AG04449 (cell line): ENCODE measurements around the gene ING5.
"Not testable (repeated sequence)": the region's sequence is repeated elsewhere in the genome, so short reads cannot be mapped to it uniquely, and the experiment has no call there.

Experiments used
- CTCF ChIA-PET: fragments of 350-600 bp; formaldehyde crosslinking; extraction: SDS; loops from one replicate; lab custom pipeline; 2021; ENCODE audit warnings: antibody characterized with exemption; lab: Yijun Ruan, JAX
- POLR2A ChIA-PET: fragments of 400-600, 350-600 bp; formaldehyde crosslinking; extraction: SDS; loops from one replicate; lab custom pipeline; 2020; ENCODE audit warnings: antibody characterized with exemption, inconsistent platforms; lab: Yijun Ruan, JAX
- DNase-seq: peaks from one replicate; pipeline ENCODE4 v3.0.0-alpha.2; 2010; ENCODE audit warnings: low read depth, low spot score
- H3K4me3 ChIP-seq: 2 replicates; pipeline ENCODE4 v1.5.1; 2011; ENCODE audit warnings: low read depth, mild to moderate bottlenecking, control low read depth, low read length
- CTCF ChIP-seq: IDR thresholded peaks from one replicate; pipeline ENCODE4 v1.5.1; 2011; ENCODE audit warnings: mild to moderate bottlenecking, moderate library complexity, low read length, control low read depth, inconsistent platforms; ENCODE audit not compliant: insufficient read depth; ENCODE audit errors: missing control alignments

ING5 gene

GRCh38 chr2:241660593-241661213 is 41.1 kb upstream of the ING5 start:
- CTCF ChIA-PET, result interaction anchor here (1.1 to 2.0 kb wide), 4 partner anchors 9 to 810 kb away, joined by 3 to 12 read pairs (median 3); no protein-coding TSS in a partner anchor
- TF ChIP-seq CTCF, result no peak
- POLR2A ChIA-PET, result no interaction called here
- H3K4me3 ChIP-seq, result no peak overlapping the region
- no peak for DNase-seq

- POLR2A ChIA-PET, DNase-seq, H3K4me3 ChIP-seq: not testable (repeated sequence)
- CTCF ChIA-PET, result interaction anchor here (0.8 to 0.9 kb wide), 2 partner anchors 70 to 71 kb away, joined by 3 to 4 read pairs; no protein-coding TSS in a partner anchor
Measured at GRCh38 chr2:241662731-241663130, 39.1 kb upstream of the ING5 start.

DNA sequence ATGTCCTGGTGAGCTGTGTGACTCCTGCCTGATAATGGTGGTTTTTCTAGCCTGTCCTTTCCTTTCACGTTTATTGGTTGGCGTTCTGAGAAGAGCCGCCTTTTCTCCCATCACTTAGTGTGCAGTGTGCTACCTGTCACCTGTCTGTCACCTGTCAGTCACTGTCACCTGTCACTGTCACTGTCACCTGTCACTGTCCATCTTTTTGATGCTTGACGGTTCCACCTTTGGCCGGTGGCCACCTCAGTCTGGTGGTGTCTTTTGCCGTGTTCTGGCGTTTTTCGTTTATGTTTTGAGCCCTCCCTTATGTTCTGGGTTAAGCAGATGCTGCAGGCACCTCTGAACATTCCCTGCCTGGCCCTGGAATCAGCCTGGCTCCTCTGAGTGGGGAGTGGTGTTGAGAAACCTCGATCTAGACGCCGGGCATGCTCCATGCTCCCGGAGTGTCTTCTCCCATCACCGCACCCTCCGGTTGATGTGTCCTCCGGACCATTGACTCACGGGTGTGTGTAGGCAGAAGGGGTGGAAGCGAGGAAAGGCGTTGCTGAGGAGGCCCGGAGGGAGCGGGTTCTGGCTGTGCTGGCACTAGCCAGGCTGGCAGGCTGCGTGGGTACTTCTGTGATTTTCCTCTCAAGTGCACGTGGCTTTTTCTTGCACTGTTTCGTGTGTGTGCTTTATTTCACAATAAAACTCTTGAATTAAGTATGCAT is 36.0 kb upstream of the ING5 start:
- POLR2A ChIA-PET, result no interaction called here
- CTCF ChIA-PET, result interaction anchor here (0.6 to 2.2 kb wide), 14 partner anchors 9 to 359 kb away, joined by 3 to 17 read pairs (median 6); partner anchors contain the start of gene D2HGDH

GRCh38 chr2:241666627-241667400 is 35.0 kb upstream of the ING5 start:
- DNase-seq, result no peak
- TF ChIP-seq CTCF, result no peak
- POLR2A ChIA-PET, result no interaction called here
- H3K4me3 ChIP-seq, result no peak overlapping the region
- CTCF ChIA-PET, result interaction anchor here (1.2 to 1.7 kb wide), 2 partner anchors 14 to 67 kb away, joined by 3 to 4 read pairs; partner anchors contain the start of gene D2HGDH

More for the DNA sequence above, 36.0 kb upstream of the ING5 start:
- TF ChIP-seq CTCF, result no peak
- H3K4me3 ChIP-seq, result no peak overlapping the region
- DNase-seq, result no peak

DNA sequence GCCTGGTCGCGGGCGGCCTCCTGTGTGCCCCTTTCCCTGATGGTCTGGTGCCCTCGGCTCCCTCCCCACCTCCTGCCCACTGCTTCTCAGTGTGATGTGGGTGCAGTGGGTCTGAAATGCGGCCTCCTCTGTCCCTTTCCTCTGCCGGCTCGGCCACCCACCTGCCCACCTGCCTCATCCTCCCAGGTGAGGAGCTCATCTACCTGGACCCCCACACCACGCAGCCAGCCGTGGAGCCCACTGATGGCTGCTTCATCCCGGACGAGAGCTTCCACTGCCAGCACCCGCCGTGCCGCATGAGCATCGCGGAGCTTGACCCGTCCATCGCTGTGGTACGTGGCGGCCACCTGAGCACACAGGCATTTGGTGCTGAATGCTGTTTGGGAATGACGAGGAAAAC is 33.5 kb upstream of the ING5 start:
- no peak for TF ChIP-seq CTCF
- no peak for DNase-seq
- H3K4me3 ChIP-seq, result no peak overlapping the region
- CTCF ChIA-PET, result interaction anchor here (1.2 to 2.3 kb wide), 2 partner anchors 9 to 11 kb away, joined by 3 to 12 read pairs; no protein-coding TSS in a partner anchor
- POLR2A ChIA-PET, result no interaction called here

DNA sequence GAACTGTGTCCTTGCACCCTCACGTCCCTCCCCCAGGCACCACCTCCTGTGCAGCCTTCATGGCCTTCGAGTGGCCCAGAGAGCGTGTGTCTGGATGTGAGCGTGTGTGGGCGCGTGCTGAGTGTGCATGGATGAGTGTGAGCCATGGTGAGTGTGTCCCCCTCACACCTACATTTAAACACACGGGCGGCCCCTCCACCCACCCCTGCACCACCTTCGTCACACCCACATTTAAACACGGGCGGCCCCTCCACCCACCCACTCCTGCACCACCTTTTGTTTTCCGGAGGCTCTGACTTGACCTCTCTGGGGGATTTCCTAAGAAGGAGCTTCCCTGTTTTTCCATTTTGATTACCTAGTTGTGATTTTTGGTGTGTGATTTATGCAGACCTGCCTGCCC is 33.0 kb upstream of the ING5 start:
- H3K4me3 ChIP-seq, result no peak overlapping the region
- no peak for DNase-seq
- POLR2A ChIA-PET, result no interaction called here
- no peak for TF ChIP-seq CTCF
- CTCF ChIA-PET, result interaction anchor here (0.9 to 2.3 kb wide), 4 partner anchors 9 to 66 kb away, joined by 3 to 12 read pairs (median 4); partner anchors contain the start of gene D2HGDH
